MCF 10A (cell line): ENCODE results near the gene DIAPH1. TPM values are rescaled to one million over a fixed set of nuclear protein-coding genes. Genes with fewer than 3 reads are reported as not detected.

ENCODE experiments used
- BruUV-seq: library from RNA; stranded (reverse); fragments of 400-500 nt; replicated peaks from 2 replicates; lab custom pipeline; 2021; lab: Mats Ljungman, UMichigan
- CTCF ChIA-PET: fragments of 300-600 bp; sonication (Branson Sonifier 250); formaldehyde crosslinking; extraction: SDS; loops from one replicate; lab custom pipeline; 2021; ENCODE audit warnings: antibody characterized with exemption, inconsistent platforms; lab: Yijun Ruan, JAX
- POLR2A ChIA-PET: fragments of 300-600, 350-650 bp; sonication (Branson Sonifier 250); formaldehyde crosslinking; extraction: SDS; loops from one replicate; lab custom pipeline; 2020; ENCODE audit warnings: antibody characterized with exemption, inconsistent platforms; lab: Yijun Ruan, JAX
- DNase-seq: peaks from one replicate; pipeline ENCODE4 v3.0.0-alpha.2; 2018; ENCODE audit not compliant: unreplicated experiment
- H3K27ac Mint-ChIP-seq: one replicate; pipeline ENCODE4 v1.8.0; 2022; ENCODE audit warnings: mild to moderate bottlenecking, low read depth, mixed read lengths; ENCODE audit not compliant: unreplicated experiment
- H3K27me3 Mint-ChIP-seq: one replicate; pipeline ENCODE4 v1.8.0; 2022; ENCODE audit warnings: mixed read lengths; ENCODE audit not compliant: insufficient read depth, unreplicated experiment
- H3K36me3 Mint-ChIP-seq: one replicate; pipeline ENCODE4 v1.8.0; 2022; ENCODE audit warnings: mild to moderate bottlenecking, moderate library complexity, mixed read lengths; ENCODE audit not compliant: insufficient read depth, unreplicated experiment
- H3K4me1 Mint-ChIP-seq: one replicate; pipeline ENCODE4 v1.8.0; 2022; ENCODE audit warnings: mixed read lengths; ENCODE audit not compliant: insufficient read depth, unreplicated experiment
- H3K4me3 Mint-ChIP-seq: one replicate; pipeline ENCODE4 v1.8.0; 2022; ENCODE audit warnings: mild to moderate bottlenecking, moderate library complexity, mixed read lengths; ENCODE audit not compliant: unreplicated experiment
- H3K9me3 Mint-ChIP-seq: one replicate; pipeline ENCODE4 v1.8.0; 2022; ENCODE audit warnings: mixed read lengths; ENCODE audit not compliant: unreplicated experiment
- CTCF ChIP-seq: fragments of 200-600 bp; IDR thresholded peaks from one replicate; pipeline ENCODE4 v1.8.0; 2022; ENCODE audit warnings: antibody characterized with exemption, mild to moderate bottlenecking; ENCODE audit not compliant: unreplicated experiment
- intact Hi-C: fragments of 100-400 bp; cut with micrococcal nuclease; formaldehyde crosslinking; loops from 2 replicates; pipeline ENCODE4 v1.14.1; 2022
- total RNA-seq: library from RNA; stranded (reverse); gene quantifications from 2 replicates; pipeline ENCODE4 v1.2.3, GENCODE V29; 2022

DIAPH1 gene
- total RNA-seq, 1 experiment from 2014 or later, result 228 TPM

- Mint-ChIP-seq H3K27ac (peak overlapping the region; percentile 60), H3K4me1 (peaks cover 45% of the 10 kb centered on the region), H3K9me3 (no peaks in the 10 kb centered on the region), H3K36me3 (peaks cover 80% of the 10 kb centered on the region), H3K27me3 (no peaks in the 10 kb centered on the region), H3K4me3 (no peak overlapping the region)
- TF ChIP-seq CTCF, result peak; percentile 100
- ChIA-PET CTCF (interaction anchor here (0.6 to 15.4 kb wide), 63 partner anchors 9 to 1124 kb away, joined by 3 to 191 read pairs (median 4); partner anchors contain the start of genes PCDHA4, PCDHB10, PCDHB11 and PCDHB14), POLR2A (interaction anchor here (0.5 to 13.3 kb wide), 17 partner anchors 10 to 524 kb away, joined by 3 to 167 read pairs (median 3); partner anchors contain the start of genes DELE1, PCDHB14, PCDHGC3 and TAF7)
- intact Hi-C loops, result loop anchor here (1.0 to 5.0 kb wide), 9 partner anchors 32 to 483 kb away; partner anchors contain the start of genes PCDHB13, PCDHB14, PCDHGA10 and PCDHGA12
- BruUV-seq, result no TSS peak
- peak; percentile 97 for DNase-seq
Measured at GRCh38 chr5:141524604-141525597, 93.9 kb downstream of the DIAPH1 start.

- intact Hi-C loops, result loop anchor here (1.0 to 5.0 kb wide), 9 partner anchors 33 to 482 kb away; partner anchors contain the start of genes PCDHB13, PCDHB14, PCDHGA10 and PCDHGA12
- H3K4me3 Mint-ChIP-seq, result no peak overlapping the region
- H3K36me3 Mint-ChIP-seq, result peaks cover 84% of the 10 kb centered on the region
- TF ChIP-seq CTCF, result no peak
- DNase-seq, result no peak
- no TSS peak for BruUV-seq
- CTCF ChIA-PET, result interaction anchor here (0.6 to 15.4 kb wide), 61 partner anchors 8 to 1125 kb away, joined by 3 to 191 read pairs (median 6); partner anchors contain the start of genes PCDHA4, PCDHB10, PCDHB11 and PCDHB14
- H3K27me3 Mint-ChIP-seq, result no peaks in the 10 kb centered on the region
- H3K9me3 Mint-ChIP-seq, result no peaks in the 10 kb centered on the region
- H3K4me1 Mint-ChIP-seq, result peaks cover 51% of the 10 kb centered on the region
- POLR2A ChIA-PET, result interaction anchor here (0.5 to 13.3 kb wide), 15 partner anchors 9 to 400 kb away, joined by 3 to 167 read pairs (median 3); partner anchors contain the start of genes DELE1, PCDHB14, PCDHGC3 and TAF7
- peak overlapping the region; percentile 60 for H3K27ac Mint-ChIP-seq
Measured at GRCh38 chr5:141523991-141524390, 94.8 kb downstream of the DIAPH1 start.

GRCh38 chr5:141522301-141522700, 96.5 kb downstream of the DIAPH1 start:
- H3K4me1 Mint-ChIP-seq, result peaks cover 47% of the 10 kb centered on the region
- no peaks in the 10 kb centered on the region for H3K27me3 Mint-ChIP-seq
- CTCF ChIA-PET, result interaction anchor here (0.7 to 15.4 kb wide), 19 partner anchors 10 to 330 kb away, joined by 3 to 191 read pairs (median 13); partner anchors contain the start of genes PCDHB10, PCDHB11, PCDHB14 and PCDHGA7

More at GRCh38 chr5:141522301-141522700, 96.5 kb downstream of the DIAPH1 start:
- no peak for TF ChIP-seq CTCF
- peaks cover 83% of the 10 kb centered on the region for H3K36me3 Mint-ChIP-seq
- POLR2A ChIA-PET, result interaction anchor here (0.7 to 13.3 kb wide), 12 partner anchors 8 to 357 kb away, joined by 3 to 167 read pairs (median 4); partner anchors contain the start of genes PCDHB14, PCDHGB7, PCDHGC3 and TAF7
- H3K27ac Mint-ChIP-seq, result peak overlapping the region; percentile 82
- H3K9me3 Mint-ChIP-seq, result no peaks in the 10 kb centered on the region
- peak overlapping the region; percentile 30 for H3K4me3 Mint-ChIP-seq
- no TSS peak for BruUV-seq
- DNase-seq, result no peak
- intact Hi-C loops, result loop anchor here (5.0 kb wide), 1 partner anchor 480 kb away; no protein-coding TSS in a partner anchor
